Mammary epithelial cell (primary cell): ENCODE data around the gene GRIN2C.

Experiments
- EZH2 ChIP-seq: IDR thresholded peaks from 2 replicates; pipeline ENCODE4 v1.6.1; 2012; ENCODE audit warnings: low read length, inconsistent platforms, borderline replicate concordance
- TF ChIP-seq, protein P1 (sequence below), 2 donors: IDR thresholded peaks in 1 of 2; conservative IDR thresholded peaks in 1 of 2; 2 replicates each; pipeline ENCODE4 v1.5.1; 2011 to 2012; ENCODE audit warnings: inconsistent platforms in 2 of 2, low read length in 2 of 2, mild to moderate bottlenecking in 2 of 2, control low read depth in 1 of 2, low read depth in 1 of 2; ENCODE audit not compliant: insufficient read depth in 1 of 2; ENCODE audit errors: extremely low read depth in 1 of 2

DNA sequence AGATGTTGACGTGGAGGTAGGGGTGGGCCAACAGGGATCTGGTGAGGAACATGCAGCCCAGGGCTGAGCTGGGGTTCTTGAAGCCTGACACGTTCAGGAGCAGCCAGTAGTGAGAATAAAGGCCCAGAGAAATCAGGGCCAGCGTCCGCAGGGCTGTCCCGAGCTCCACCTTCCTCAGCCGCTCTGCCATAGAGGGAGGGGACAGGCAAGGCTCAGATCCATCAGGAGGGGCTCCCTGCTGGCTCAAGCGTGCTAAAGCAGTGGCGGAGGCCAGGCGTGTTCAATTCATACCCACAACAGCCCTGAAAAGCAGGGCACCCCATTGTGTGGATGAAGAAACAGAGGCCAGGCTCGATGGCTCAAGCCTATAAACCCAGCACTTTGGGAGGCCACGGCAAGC, 21.4 kb upstream of the GRIN2C start:
- TF ChIP-seq, protein P1, sequence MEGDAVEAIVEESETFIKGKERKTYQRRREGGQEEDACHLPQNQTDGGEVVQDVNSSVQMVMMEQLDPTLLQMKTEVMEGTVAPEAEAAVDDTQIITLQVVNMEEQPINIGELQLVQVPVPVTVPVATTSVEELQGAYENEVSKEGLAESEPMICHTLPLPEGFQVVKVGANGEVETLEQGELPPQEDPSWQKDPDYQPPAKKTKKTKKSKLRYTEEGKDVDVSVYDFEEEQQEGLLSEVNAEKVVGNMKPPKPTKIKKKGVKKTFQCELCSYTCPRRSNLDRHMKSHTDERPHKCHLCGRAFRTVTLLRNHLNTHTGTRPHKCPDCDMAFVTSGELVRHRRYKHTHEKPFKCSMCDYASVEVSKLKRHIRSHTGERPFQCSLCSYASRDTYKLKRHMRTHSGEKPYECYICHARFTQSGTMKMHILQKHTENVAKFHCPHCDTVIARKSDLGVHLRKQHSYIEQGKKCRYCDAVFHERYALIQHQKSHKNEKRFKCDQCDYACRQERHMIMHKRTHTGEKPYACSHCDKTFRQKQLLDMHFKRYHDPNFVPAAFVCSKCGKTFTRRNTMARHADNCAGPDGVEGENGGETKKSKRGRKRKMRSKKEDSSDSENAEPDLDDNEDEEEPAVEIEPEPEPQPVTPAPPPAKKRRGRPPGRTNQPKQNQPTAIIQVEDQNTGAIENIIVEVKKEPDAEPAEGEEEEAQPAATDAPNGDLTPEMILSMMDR (conservative IDR thresholded peaks at IDR 0.05 in 1 of 2, IDR thresholded peaks at IDR 0.05 in 1 of 2; ENCODE audit: extremely low read depth in 1 of 2, insufficient read depth in 1 of 2, low read depth in 1 of 2, low read length in 2 of 2): no peak
- no peak for TF ChIP-seq EZH2
